ENCODE measurements around the gene WDFY3.

The WDFY3 gene

DNA sequence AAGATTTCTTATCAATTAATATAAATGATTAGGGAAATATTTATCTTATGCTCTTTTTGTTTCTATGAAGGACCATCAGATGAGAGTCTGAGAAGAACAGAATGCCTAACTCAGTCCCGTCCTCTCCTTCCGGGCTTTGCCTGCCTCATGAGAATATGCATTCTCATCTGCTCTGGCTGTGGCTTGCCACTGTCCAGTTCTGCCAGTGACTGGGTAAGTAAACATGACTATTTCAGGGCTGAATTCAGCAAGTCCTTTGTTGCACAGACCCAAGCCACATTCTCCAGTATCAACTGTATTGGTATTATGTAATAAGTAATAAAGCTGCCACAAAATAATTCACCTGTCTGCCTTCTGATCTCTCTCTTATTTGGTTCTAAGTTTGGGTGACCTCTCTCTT, 110.7 kb downstream of the WDFY3 start:
- no peak for ATAC-seq (ENCODE audit: low read depth)
- Histone ChIP-seq H3K4me3 (ENCODE audit: severe bottlenecking) (no peak overlapping the region), H3K9me3 (ENCODE audit: severe bottlenecking) (no peaks in the 10 kb centered on the region), H3K27ac (ENCODE audit: poor library complexity, severe bottlenecking) (no peak overlapping the region), H3K36me3 (ENCODE audit: low read depth) (peaks cover 37% of the 10 kb centered on the region), H3K27me3 (ENCODE audit: insufficient read depth, poor library complexity, severe bottlenecking) (no peaks in the 10 kb centered on the region), H3K4me1 (ENCODE audit: insufficient read depth, poor library complexity, severe bottlenecking) (peaks cover 6% of the 10 kb centered on the region)
- TF ChIP-seq, protein P1, sequence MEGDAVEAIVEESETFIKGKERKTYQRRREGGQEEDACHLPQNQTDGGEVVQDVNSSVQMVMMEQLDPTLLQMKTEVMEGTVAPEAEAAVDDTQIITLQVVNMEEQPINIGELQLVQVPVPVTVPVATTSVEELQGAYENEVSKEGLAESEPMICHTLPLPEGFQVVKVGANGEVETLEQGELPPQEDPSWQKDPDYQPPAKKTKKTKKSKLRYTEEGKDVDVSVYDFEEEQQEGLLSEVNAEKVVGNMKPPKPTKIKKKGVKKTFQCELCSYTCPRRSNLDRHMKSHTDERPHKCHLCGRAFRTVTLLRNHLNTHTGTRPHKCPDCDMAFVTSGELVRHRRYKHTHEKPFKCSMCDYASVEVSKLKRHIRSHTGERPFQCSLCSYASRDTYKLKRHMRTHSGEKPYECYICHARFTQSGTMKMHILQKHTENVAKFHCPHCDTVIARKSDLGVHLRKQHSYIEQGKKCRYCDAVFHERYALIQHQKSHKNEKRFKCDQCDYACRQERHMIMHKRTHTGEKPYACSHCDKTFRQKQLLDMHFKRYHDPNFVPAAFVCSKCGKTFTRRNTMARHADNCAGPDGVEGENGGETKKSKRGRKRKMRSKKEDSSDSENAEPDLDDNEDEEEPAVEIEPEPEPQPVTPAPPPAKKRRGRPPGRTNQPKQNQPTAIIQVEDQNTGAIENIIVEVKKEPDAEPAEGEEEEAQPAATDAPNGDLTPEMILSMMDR (IDR thresholded peaks at IDR 0.05; ENCODE audit: poor library complexity, severe bottlenecking): no peak
- DNase-seq (ENCODE audit: low spot score): no peak

DNA sequence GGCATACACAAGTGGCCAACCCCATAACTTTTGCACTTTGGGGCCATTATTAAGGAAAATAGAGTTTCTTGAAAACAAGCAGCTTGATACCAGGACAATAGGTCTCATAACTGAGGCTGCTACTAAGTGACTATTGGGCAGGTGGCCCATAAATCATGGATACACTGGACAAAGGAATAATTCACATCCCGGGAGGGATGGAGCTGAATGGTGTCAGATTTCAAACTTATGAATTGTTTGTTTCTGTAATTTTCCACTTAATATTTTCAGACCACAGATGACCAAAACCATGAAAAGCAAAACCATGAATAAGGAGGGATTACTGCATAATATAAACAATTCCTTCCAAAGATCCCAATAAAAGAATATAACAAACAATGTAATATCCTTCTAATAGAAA, 114.4 kb downstream of the WDFY3 start:
- H3K27me3 ChIP-seq (ENCODE audit: insufficient read depth, poor library complexity, severe bottlenecking): no peaks in the 10 kb centered on the region
- no peak overlapping the region for H3K27ac ChIP-seq (ENCODE audit: poor library complexity, severe bottlenecking)
- H3K4me1 ChIP-seq (ENCODE audit: insufficient read depth, poor library complexity, severe bottlenecking): peaks cover 6% of the 10 kb centered on the region
- H3K36me3 ChIP-seq (ENCODE audit: low read depth): peaks cover 24% of the 10 kb centered on the region
- TF ChIP-seq, protein P1 (IDR thresholded peaks at IDR 0.05; ENCODE audit: poor library complexity, severe bottlenecking): no peak
- DNase-seq (ENCODE audit: low spot score) (no peak), ATAC-seq (ENCODE audit: low read depth) (peak; percentile 36; the same call in 1 of the 3 replicates)
- no peak overlapping the region for H3K4me3 ChIP-seq (ENCODE audit: severe bottlenecking)
- no peaks in the 10 kb centered on the region for H3K9me3 ChIP-seq (ENCODE audit: severe bottlenecking)

DNA sequence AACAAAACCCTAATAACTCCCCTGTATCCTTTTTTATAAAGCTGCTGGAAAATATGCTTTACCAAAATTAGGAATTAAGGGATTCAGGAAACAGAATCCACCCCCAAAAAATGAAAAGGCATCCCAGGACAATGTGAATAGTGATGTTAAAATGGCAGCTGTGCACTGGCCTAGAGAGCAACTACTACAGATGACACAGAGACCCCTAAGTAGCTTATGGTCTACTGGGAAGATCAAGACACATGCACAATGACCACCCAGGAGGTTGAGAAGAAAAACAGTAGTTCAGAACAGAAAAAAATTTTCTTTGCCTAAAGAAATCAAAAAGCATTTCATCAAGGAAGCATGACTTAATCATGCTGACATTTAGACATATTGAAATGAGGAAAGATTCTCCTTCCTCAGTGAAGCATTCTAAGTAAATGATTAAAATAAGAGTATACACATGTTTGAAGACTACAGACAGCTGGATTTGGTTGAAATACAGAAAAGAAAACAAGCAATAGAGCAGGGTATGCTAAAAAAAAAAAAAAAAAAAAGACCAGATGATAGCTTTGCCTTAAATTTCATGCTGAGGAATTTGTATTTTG, 117.3 kb downstream of the WDFY3 start:
- peaks cover 34% of the 10 kb centered on the region for H3K36me3 ChIP-seq (ENCODE audit: low read depth)
- no peaks in the 10 kb centered on the region for H3K27me3 ChIP-seq (ENCODE audit: insufficient read depth, poor library complexity, severe bottlenecking)
- no peak for ATAC-seq (ENCODE audit: low read depth)
- TF ChIP-seq, protein P1 (IDR thresholded peaks at IDR 0.05; ENCODE audit: poor library complexity, severe bottlenecking): no peak
- H3K4me1 ChIP-seq (ENCODE audit: insufficient read depth, poor library complexity, severe bottlenecking): peaks cover 6% of the 10 kb centered on the region
- no peaks in the 10 kb centered on the region for H3K9me3 ChIP-seq (ENCODE audit: severe bottlenecking)
- no peak overlapping the region for H3K4me3 ChIP-seq (ENCODE audit: severe bottlenecking)
- no peak overlapping the region for H3K27ac ChIP-seq (ENCODE audit: poor library complexity, severe bottlenecking)
- no peak for DNase-seq (ENCODE audit: low spot score)

DNA sequence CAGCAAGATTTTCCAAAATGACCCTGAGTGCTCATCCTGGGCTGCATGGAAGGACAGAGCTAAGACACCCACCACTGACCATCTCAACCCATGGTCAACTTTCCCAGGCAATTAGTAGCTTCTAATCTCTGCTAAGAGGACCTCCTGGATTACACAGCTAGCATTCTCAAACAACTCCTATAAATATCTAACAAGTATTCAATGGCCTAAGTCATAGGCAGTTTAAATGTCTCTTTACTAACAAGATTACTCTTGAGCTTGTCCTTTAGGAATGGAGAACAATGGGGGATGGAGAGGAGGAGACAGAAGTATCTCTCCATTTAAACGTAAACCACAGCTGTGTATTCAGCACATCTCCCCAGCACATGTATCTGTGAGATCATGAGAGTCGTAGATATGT, 118.1 kb downstream of the WDFY3 start:
- no peak for DNase-seq (ENCODE audit: low spot score)
- Histone ChIP-seq H3K4me3 (ENCODE audit: severe bottlenecking) (no peak overlapping the region), H3K9me3 (ENCODE audit: severe bottlenecking) (no peaks in the 10 kb centered on the region), H3K36me3 (ENCODE audit: low read depth) (peaks cover 30% of the 10 kb centered on the region), H3K27me3 (ENCODE audit: insufficient read depth, poor library complexity, severe bottlenecking) (no peaks in the 10 kb centered on the region), H3K4me1 (ENCODE audit: insufficient read depth, poor library complexity, severe bottlenecking) (peaks cover 6% of the 10 kb centered on the region), H3K27ac (ENCODE audit: poor library complexity, severe bottlenecking) (no peak overlapping the region)
- ATAC-seq (ENCODE audit: low read depth): no peak
- TF ChIP-seq, protein P1 (IDR thresholded peaks at IDR 0.05; ENCODE audit: poor library complexity, severe bottlenecking): no peak

DNA sequence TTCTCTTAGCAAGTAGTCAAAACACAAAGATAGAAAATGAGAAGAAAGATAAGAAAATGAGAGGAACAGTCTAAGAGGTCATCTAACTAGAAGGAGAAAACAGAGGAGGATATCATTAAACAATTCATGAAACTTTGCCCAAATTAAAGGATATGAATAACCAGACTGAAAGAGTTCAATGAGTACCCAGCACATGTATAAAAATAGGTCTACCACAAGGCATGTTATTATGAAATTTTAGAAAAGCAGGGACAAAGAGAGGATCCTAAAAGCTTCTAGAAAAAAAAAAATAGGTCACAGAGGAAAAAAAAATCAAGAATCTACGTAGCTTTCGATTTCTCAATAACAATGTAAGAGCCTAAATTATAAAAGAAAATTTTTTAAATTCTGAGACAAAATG, 118.5 kb downstream of the WDFY3 start:
- Histone ChIP-seq H3K4me3 (ENCODE audit: severe bottlenecking) (no peak overlapping the region), H3K27ac (ENCODE audit: poor library complexity, severe bottlenecking) (no peak overlapping the region), H3K36me3 (ENCODE audit: low read depth) (peaks cover 27% of the 10 kb centered on the region), H3K4me1 (ENCODE audit: insufficient read depth, poor library complexity, severe bottlenecking) (peaks cover 6% of the 10 kb centered on the region), H3K27me3 (ENCODE audit: insufficient read depth, poor library complexity, severe bottlenecking) (no peaks in the 10 kb centered on the region), H3K9me3 (ENCODE audit: severe bottlenecking) (no peaks in the 10 kb centered on the region)
- DNase-seq (ENCODE audit: low spot score) (no peak), ATAC-seq (ENCODE audit: low read depth) (no peak)
- TF ChIP-seq, protein P1 (IDR thresholded peaks at IDR 0.05; ENCODE audit: poor library complexity, severe bottlenecking): no peak
